Amniotic epithelial cell (primary cell): ENCODE measurements around the gene PSMD5.
"Not testable (repeated sequence)": the region's sequence is repeated elsewhere in the genome, so short reads cannot be mapped to it uniquely, and the experiment has no call there.

Source experiments
- DNase-seq: peaks from one replicate; pipeline ENCODE4 v3.0.0-alpha.2; 2010; ENCODE audit warnings: low read depth

Gene PSMD5

GRCh38 chr9:120807607-120808379 lies 34.9 kb downstream of the PSMD5 start:
- no peak for DNase-seq

DNA sequence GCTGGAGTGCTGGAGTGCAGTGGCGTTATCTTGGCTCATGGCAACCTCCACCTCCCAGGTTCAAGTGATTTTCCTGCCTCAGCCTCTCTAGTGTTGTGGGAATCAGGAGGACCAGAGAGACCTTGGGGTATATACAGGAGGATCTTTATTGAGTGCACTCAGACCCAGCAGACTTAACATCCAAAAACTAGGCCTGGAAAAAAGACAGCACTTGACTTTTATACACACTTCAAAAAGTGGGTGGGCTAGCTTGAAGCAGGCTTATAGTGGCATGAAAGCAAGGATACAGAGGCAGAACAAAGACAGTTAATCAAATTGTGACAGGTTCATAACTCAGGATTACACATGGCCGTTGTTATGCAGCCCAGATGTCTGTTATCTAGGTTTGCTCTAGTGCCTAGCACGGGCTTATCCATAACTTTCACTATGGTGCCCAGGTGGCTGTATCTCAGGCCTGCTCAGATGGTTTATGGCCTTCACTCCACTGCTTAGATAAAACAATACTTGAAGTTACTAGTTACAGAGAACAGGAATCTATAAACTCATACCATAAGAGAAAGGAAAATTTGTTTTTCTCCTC lies 37.8 kb downstream of the PSMD5 start:
- DNase-seq: not testable (repeated sequence)

DNA sequence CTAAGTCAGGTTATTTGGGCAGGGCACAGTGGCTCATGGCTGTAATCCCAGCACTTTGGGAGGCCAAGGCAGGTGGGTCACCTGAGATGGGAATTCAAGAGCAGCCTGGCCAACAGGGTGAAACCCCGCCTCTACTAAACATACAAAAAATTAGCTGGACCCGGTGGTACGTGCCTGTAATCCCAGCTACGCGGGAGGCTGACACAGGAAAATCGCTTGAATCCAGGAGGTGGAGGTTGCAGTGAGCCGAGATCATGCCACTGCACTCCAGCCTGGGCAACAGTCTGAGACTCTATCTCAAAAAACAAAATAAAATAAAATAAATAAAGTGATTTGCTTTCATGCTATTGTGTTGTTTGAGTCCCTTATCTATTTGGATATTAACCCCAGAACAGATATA lies 41.3 kb downstream of the PSMD5 start:
- no peak for DNase-seq

DNA sequence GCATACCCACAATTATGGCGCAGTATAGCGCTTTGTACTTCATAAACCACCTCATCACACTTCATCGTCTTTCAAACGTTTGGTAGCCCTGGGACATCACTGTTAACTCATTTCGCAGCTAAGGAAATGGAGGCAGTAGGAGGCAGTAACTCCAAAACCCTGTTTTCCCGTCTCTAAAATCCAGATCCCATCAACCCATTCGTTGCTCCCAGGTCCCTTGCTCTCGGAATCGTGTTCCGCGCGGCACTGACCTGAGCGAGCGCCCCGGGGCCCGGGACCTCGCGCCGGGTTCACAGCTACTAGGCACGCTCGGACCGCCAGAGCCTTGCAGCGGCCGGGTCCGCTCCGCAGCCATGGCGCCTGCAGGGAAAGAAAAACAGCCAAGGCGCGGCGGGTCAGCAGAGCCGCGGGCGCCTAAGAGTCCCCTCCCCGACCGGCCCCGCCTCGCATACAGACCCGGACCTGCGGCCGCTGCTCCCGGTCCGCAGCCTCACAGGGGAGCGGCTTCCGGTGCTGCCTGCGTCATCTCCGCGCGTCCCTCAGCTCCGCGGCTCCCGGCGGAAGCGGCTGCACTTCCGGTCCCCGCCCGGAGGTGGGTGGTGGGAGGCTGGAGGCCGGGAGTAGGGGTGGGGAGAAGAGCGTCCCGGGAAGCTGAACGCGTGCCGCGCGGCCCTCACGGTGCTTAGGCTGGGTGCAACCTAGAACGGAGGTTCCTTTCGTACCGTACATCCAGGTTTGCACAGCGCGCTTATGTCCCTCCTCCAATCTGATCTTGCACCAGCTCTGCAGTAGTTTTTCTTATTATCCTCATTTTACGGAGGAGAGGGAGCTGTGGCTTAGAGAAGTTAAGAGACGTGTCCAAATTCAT lies 49.6 kb downstream of the PSMD5 start, which contains the start of gene FBXW2:
Gene FBXW2, minus strand, starts transcription at position 519 of the 868 bp plus-strand sequence. CDS start 5,158 bp downstream, outside the sequence.
- DNase-seq: peak; percentile 87

GRCh38 chr9:120791161-120791560 lies 51.6 kb downstream of the PSMD5 start:
- DNase-seq: no peak

- no peak for DNase-seq
Measured at GRCh38 chr9:120787933-120788332, 54.8 kb downstream of the PSMD5 start.

- DNase-seq: peak; percentile 87
Measured at GRCh38 chr9:120783602-120784047, 59.1 kb downstream of the PSMD5 start.

GRCh38 chr9:120781236-120781635 lies 61.5 kb downstream of the PSMD5 start:
- no peak for DNase-seq

GRCh38 chr9:120780367-120780766 lies 62.4 kb downstream of the PSMD5 start:
- no peak for DNase-seq

- no peak for DNase-seq
Measured at GRCh38 chr9:120779227-120779626, 63.5 kb downstream of the PSMD5 start.

DNA sequence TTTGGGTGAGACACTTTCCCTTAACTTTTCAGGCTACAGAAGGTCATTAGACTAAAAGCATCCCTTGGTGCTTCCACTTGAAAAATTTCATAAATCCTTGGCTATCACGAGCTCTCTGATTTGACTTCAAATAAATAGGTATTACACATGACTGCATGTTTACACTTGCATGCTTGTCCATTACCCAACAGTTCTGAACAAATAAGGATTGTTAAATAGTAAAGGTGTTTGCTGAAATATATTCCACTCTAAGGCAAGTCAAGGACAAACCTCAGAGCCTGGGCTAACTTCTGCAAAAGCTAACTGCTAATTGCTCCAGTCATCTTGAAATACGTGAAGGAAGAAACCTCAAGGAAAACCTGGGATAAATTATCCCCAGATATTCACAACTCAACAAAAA lies 64.0 kb downstream of the PSMD5 start:
- no peak for DNase-seq

DNA sequence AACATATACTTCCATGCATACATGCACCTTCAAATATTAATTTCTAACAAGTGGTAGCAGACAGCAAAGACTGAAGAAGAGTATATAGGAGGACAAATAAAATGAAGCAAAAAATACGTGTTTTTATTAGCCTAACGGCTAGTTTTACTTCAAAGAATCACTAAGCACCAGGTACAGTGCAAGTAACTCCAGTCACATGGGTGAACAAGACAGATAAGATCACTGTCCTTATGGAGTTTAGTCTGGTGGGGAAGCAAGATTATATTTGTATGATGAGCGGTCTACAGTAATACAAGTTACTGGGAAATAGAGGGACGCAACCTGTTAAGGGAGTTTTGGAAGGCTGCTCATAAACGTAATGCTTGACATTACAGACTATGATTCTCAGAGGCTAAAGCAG lies 65.5 kb downstream of the PSMD5 start:
- DNase-seq: no peak

DNA sequence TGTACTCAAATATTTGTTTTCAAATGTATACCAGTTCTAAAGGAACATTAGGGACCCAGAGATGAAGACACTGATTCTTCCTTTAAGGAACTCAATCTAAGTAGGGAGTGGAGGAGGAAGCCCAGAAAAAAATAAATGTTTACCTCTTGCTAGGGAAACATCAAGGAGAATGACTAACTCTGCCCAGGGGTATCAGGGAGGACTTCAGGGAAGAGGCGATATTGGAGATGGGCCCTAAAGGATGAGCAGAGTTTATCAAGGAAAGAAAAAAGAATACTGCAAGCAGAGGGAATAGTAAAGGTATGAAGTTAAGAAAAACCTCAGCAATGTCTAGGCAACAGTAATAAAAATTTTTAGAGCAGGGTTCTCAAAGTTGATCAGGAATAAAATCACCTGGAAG lies 65.9 kb downstream of the PSMD5 start:
- no peak for DNase-seq

DNA sequence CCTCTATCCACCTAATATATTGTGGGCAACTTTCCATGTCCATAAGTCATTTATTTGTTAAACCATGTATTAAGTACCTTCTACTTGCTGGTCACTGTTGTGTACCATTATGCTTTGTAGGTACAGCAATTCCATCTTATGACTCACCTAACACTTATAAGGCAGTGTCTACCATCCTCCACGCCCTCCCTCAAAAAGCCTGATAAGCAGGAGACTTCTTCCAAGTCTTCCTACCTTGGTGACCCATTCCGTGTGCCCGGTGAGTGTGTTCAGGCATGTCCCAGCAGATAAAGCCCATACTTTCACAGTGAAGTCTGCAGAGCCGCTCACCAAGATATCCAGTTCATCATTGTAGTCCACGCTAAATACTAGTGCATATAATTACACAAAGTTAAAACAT lies 66.9 kb downstream of the PSMD5 start:
- no peak for DNase-seq

DNA sequence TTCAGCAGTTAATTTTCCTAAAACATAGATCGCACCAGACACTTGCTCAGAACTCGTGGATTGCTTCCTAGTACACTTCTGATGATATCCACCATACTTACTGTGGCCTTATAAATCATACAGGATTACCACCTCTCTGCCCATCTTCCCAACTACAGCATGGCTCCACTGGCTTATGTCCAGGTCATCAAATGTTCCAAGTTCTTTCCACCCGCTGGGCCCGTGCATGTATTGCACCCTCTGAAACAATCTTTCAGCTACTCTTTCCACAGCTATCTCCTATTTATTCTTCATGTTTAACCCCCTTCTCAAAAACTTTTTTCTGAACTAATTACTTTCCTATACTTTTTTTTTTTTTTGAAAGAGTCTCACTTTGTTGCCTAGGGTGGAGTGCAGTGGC lies 68.0 kb downstream of the PSMD5 start:
- no peak for DNase-seq

GRCh38 chr9:120773256-120773655 lies 69.5 kb downstream of the PSMD5 start:
- DNase-seq: no peak

DNA sequence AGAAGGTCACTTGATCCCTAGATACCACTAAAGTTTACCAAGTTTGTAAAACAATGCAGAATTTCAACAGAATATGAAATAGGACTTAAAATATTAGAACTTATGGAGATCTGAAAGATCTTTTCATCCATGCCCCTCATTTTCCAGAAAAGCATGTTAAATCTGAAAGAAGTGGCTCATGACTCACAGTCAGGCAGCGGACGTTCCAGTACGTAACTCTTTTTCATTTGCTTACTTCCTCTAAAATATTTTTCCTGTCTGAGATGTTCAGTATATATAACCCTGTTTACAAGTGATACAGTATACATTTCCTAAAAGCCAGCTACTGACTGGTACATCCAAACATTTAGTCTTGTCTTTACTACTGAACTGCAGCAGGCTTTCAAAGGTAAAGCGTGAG lies 71.8 kb downstream of the PSMD5 start:
- DNase-seq: no peak

DNA sequence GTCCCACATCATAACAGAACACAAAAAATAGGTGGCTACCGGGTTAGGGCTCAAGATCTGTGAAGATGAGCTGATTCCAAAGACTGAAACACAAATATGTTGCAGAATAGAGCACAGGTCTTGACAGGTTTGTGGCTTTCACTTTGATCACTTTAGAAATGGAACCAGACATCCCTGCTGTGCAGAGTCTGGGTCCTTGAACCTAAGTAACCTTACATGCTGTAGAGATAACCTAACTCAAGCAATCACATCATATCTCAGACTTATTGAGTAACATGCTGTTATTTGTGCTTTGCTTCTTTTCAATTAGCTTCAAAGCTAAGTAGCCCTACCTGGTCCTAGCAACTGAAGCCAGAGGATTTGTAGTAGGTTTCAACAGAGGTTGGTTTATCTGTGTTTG lies 73.8 kb downstream of the PSMD5 start:
- no peak for DNase-seq

GRCh38 chr9:120768247-120768646 lies 74.5 kb downstream of the PSMD5 start:
- DNase-seq: no peak

DNA sequence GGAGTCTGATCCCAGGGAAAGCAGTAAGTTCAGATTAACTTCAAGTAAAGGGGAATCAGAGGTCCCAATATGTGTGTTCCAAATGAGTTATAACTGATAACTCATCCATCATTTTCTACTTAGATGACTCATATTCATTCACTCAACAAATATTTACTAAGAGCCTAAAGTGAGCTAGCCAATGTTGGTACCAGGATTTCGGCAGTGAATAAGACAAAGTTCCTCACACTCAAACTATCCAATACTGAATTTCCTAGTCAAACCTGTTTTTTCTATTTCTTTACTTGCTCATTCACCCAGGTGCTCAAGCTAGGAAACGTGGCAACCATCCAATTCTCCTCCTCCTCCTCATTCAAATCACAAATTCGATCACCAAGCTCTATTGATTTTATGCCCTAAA lies 75.3 kb downstream of the PSMD5 start:
- DNase-seq: no peak
